Measurements from ENCODE around the gene CYTH4. TPM values are rescaled to one million over a fixed set of nuclear protein-coding genes. Genes with fewer than 3 reads are reported as not detected.

Gene CYTH4
- total RNA-seq, 2 donors from 2014 or later: 50.8 to 78.0 TPM

- Histone ChIP-seq H3K4me3 (no peak overlapping the region), H3K4me1 (ENCODE audit: control insufficient read depth in 1 of 2, low read depth in 2 of 2) (no peaks in the 10 kb centered on the region), H3K27ac (no peak overlapping the region), H3K27me3 (replicated peaks; ENCODE audit: insufficient read depth) (peaks cover 17% of the 10 kb centered on the region), H3K36me3 (no peaks in the 10 kb centered on the region), H3K9me3 (no peaks in the 10 kb centered on the region)
- ATAC-seq (ENCODE audit: insufficient number of reproducible peaks, low FRiP score, low read depth): no peak
- TF ChIP-seq CTCF (IDR thresholded peaks at IDR 0.05): no peak
- DNase-seq (ENCODE audit: low spot score): no peak
Observed at GRCh38 chr22:37337204-37337943, 55.1 kb downstream of the CYTH4 start.

GRCh38 chr22:37338539-37339246, 56.4 kb downstream of the CYTH4 start:
- TF ChIP-seq CTCF (IDR thresholded peaks at IDR 0.05): no peak
- H3K27ac ChIP-seq: no peak overlapping the region
- peaks cover 12% of the 10 kb centered on the region for H3K27me3 ChIP-seq (replicated peaks; ENCODE audit: insufficient read depth)
- ATAC-seq (ENCODE audit: insufficient number of reproducible peaks, low FRiP score, low read depth): no peak
- DNase-seq (ENCODE audit: low spot score): no peak
- no peaks in the 10 kb centered on the region for H3K4me1 ChIP-seq (ENCODE audit: control insufficient read depth in 1 of 2, low read depth in 2 of 2)
- H3K4me3 ChIP-seq: no peak overlapping the region
- H3K36me3 ChIP-seq: no peaks in the 10 kb centered on the region
- H3K9me3 ChIP-seq: no peaks in the 10 kb centered on the region

- DNase-seq (ENCODE audit: low spot score): no peak
- Histone ChIP-seq H3K4me3 (no peak overlapping the region), H3K27me3 (replicated peaks; ENCODE audit: insufficient read depth) (no peaks in the 10 kb centered on the region), H3K4me1 (ENCODE audit: control insufficient read depth in 1 of 2, low read depth in 2 of 2) (no peaks in the 10 kb centered on the region), H3K9me3 (no peaks in the 10 kb centered on the region), H3K36me3 (no peaks in the 10 kb centered on the region), H3K27ac (no peak overlapping the region)
- ATAC-seq (ENCODE audit: insufficient number of reproducible peaks, low FRiP score, low read depth): no peak
- no peak for TF ChIP-seq CTCF (IDR thresholded peaks at IDR 0.05)
Observed at GRCh38 chr22:37340331-37341262, 58.3 kb downstream of the CYTH4 start.

- Histone ChIP-seq H3K27ac (no peak overlapping the region), H3K9me3 (no peaks in the 10 kb centered on the region), H3K4me3 (no peak overlapping the region), H3K4me1 (ENCODE audit: control insufficient read depth in 1 of 2, low read depth in 2 of 2) (no peaks in the 10 kb centered on the region), H3K27me3 (replicated peaks; ENCODE audit: insufficient read depth) (no peaks in the 10 kb centered on the region), H3K36me3 (no peaks in the 10 kb centered on the region)
- no peak for DNase-seq (ENCODE audit: low spot score)
- ATAC-seq (ENCODE audit: insufficient number of reproducible peaks, low FRiP score, low read depth): no peak
- TF ChIP-seq CTCF (IDR thresholded peaks at IDR 0.05): no peak
Observed at GRCh38 chr22:37342065-37342464, 59.8 kb downstream of the CYTH4 start.

GRCh38 chr22:37343348-37343747, 61.0 kb downstream of the CYTH4 start:
- Histone ChIP-seq H3K27ac (no peak overlapping the region), H3K4me1 (ENCODE audit: control insufficient read depth in 1 of 2, low read depth in 2 of 2) (no peaks in the 10 kb centered on the region), H3K27me3 (replicated peaks; ENCODE audit: insufficient read depth) (no peaks in the 10 kb centered on the region), H3K36me3 (no peaks in the 10 kb centered on the region), H3K9me3 (no peaks in the 10 kb centered on the region), H3K4me3 (no peak overlapping the region)
- ATAC-seq (ENCODE audit: insufficient number of reproducible peaks, low FRiP score, low read depth): no peak
- DNase-seq (ENCODE audit: low spot score): no peak
- no peak for TF ChIP-seq CTCF (IDR thresholded peaks at IDR 0.05)

Data from thoracic aorta (tissue), 2 donors.